Measurements from ENCODE around the gene HIRA. TPM values are rescaled to one million over a fixed set of nuclear protein-coding genes. Genes with fewer than 3 reads are reported as not detected.
"Not testable (repeated sequence)": the region's sequence is repeated elsewhere in the genome, so short reads cannot be mapped to it uniquely, and the experiment has no call there.

The HIRA gene
- total RNA-seq, 1 donor from 2014 or later = 7.3 TPM

DNA sequence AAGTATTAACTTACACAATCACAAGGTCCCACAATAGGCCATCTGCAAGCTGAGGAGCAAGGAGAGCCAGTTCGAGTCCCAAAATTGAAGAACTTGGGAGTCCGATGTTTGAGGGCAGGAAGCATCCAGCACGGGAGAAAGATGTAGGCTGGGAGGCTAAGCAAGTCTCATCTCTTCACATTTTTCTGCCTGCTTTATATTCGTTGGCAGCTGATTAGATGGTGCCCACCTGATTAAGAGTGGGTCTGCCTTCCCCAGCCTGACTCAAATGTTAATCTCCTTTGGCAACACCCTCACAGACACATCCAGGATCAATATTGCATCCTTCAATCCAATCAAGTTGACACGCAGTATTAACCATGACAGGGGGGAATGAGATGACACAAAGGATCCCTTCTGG, 101.3 kb downstream of the HIRA start:
- peaks cover 9 to 14% (median 9%) of the 10 kb centered on the region in 3 donors for H3K4me1 ChIP-seq (ENCODE audit: control insufficient read depth in 3 of 3, insufficient read depth in 3 of 3, low read length in 3 of 3)
- H3K27ac ChIP-seq (ENCODE audit: low read depth, low read length); H3K4me3 ChIP-seq (ENCODE audit: low read length in 3 of 3); H3K9ac ChIP-seq (ENCODE audit: low read depth in 1 of 3, low read length in 3 of 3); H3K9me3 ChIP-seq (ENCODE audit: control insufficient read depth in 3 of 3, low read length in 3 of 3); H3K27me3 ChIP-seq (ENCODE audit: control insufficient read depth in 3 of 3, insufficient read depth in 3 of 3, low read length in 3 of 3): not testable (repeated sequence)
- peaks cover 22 to 35% (median 28%) of the 10 kb centered on the region in 3 donors for H3K36me3 ChIP-seq (ENCODE audit: control insufficient read depth in 3 of 3, insufficient read depth in 3 of 3, low read length in 3 of 3)

DNA sequence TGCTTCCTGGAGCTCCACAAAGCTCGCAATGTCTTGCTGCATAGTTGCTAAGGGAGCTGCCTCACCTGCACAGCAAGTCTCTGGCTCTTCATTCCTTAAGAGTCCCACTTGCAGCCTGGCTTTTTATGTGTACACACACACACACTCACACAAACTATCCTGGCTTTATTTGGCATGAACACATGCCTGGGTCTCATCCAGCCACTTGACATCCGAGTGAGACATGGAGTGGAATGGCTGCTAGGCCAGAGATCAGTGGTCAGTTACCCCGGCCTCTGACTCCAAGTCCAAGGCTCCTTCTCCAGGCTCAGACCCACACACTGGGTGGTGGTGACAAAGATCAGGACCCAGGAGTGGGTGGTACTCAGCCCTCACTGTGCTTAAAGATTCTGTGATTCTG, 102.1 kb downstream of the HIRA start:
- no peaks in the 10 kb centered on the region for H3K27me3 ChIP-seq (ENCODE audit: control insufficient read depth in 3 of 3, insufficient read depth in 3 of 3, low read length in 3 of 3)
- no peak overlapping the region for H3K9ac ChIP-seq (ENCODE audit: low read depth in 1 of 3, low read length in 3 of 3)
- H3K4me1 ChIP-seq (ENCODE audit: control insufficient read depth in 3 of 3, insufficient read depth in 3 of 3, low read length in 3 of 3) = peaks cover 9 to 14% (median 9%) of the 10 kb centered on the region in 3 donors
- peaks cover 0 to 4% (median 3%) of the 10 kb centered on the region in 3 donors for H3K9me3 ChIP-seq (ENCODE audit: control insufficient read depth in 3 of 3, low read length in 3 of 3)
- no peak overlapping the region for H3K4me3 ChIP-seq (ENCODE audit: low read length in 3 of 3)
- no peak overlapping the region for H3K27ac ChIP-seq (ENCODE audit: low read depth, low read length)
- peaks cover 20 to 35% (median 25%) of the 10 kb centered on the region in 3 donors for H3K36me3 ChIP-seq (ENCODE audit: control insufficient read depth in 3 of 3, insufficient read depth in 3 of 3, low read length in 3 of 3)

DNA sequence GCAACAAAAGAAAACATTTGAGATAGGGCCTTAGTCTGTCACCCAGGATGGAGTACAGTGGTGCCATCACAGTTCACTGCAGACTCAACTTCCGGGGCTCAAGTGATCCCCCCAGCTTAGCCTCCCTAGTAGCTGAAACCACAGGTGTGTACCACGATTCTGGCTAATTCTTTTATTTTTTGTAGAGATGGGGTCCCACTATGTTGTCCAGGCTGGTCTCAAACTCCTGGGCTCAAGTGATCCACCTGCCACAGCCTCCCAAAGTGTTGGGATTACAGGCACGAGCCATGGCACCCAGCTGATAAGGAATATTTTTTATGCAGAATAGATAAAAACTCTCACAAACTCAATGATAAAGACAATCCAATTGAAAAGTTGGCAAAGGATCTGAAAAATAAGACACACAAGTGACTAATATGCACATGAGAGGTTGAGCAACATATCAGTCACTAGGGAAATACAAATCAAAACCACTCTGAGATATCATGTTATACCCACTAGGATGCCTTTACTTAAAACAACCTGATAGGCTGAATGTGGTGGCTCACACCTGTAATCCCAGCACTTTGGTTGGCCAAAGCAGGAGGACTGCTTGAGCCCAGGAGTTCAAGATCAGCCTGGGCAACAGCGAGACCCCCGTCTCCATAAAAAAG, 106.1 kb downstream of the HIRA start:
- Histone ChIP-seq H3K9me3 (ENCODE audit: control insufficient read depth in 3 of 3, low read length in 3 of 3) (peaks cover 0 to 1% (median 0%) of the 10 kb centered on the region in 3 donors), H3K27me3 (ENCODE audit: control insufficient read depth in 3 of 3, insufficient read depth in 3 of 3, low read length in 3 of 3) (no peaks in the 10 kb centered on the region), H3K9ac (ENCODE audit: low read depth in 1 of 3, low read length in 3 of 3) (no peak overlapping the region), H3K27ac (ENCODE audit: low read depth, low read length) (no peak overlapping the region), H3K4me3 (ENCODE audit: low read length in 3 of 3) (no peak overlapping the region), H3K4me1 (ENCODE audit: control insufficient read depth in 3 of 3, insufficient read depth in 3 of 3, low read length in 3 of 3) (peaks cover 5 to 6% (median 5%) of the 10 kb centered on the region in 3 donors), H3K36me3 (ENCODE audit: control insufficient read depth in 3 of 3, insufficient read depth in 3 of 3, low read length in 3 of 3) (peaks cover 7 to 12% (median 7%) of the 10 kb centered on the region in 3 donors)

DNA sequence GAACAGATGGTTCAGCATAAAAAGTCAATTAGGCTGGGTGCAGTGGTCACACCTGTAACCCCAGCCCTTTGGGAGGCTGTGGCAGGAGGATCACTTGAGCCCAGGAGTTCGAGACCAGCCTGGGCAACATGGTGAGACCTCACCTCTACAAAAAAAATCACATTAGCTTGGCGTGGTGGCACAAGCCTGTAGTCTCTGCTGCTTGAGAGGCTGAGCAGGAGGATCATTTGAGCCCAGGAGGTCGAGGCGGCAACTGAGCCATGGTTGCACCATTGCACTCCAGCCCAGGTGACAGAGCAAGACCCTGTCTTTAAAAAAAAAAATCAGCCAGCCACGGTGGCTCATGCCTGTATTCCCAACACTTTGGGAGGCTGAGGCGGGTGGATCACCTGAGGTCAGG, 108.1 kb downstream of the HIRA start:
- H3K4me1 ChIP-seq (ENCODE audit: control insufficient read depth in 3 of 3, insufficient read depth in 3 of 3, low read length in 3 of 3); H3K27me3 ChIP-seq (ENCODE audit: control insufficient read depth in 3 of 3, insufficient read depth in 3 of 3, low read length in 3 of 3); H3K9me3 ChIP-seq (ENCODE audit: control insufficient read depth in 3 of 3, low read length in 3 of 3); H3K36me3 ChIP-seq (ENCODE audit: control insufficient read depth in 3 of 3, insufficient read depth in 3 of 3, low read length in 3 of 3); H3K27ac ChIP-seq (ENCODE audit: low read depth, low read length); H3K9ac ChIP-seq (ENCODE audit: low read depth in 1 of 3, low read length in 3 of 3); H3K4me3 ChIP-seq (ENCODE audit: low read length in 3 of 3): not testable (repeated sequence)

DNA sequence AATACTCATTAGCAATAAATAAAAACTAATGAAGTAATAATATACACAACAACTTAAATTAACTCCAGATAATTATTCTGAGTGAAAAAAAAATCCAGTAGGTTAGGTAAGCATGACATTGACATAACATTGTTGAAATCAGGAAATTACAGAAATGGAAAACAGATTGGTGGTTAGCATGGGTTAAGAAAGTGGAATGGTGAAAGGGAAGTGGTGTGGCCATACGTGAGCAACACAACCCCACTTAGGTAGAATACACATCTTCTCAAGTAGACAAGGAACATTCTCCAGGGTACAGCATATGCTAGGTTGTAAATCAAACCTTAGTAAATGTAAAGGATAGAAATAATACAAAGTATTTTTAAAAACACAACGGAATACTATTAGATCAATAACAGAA, 109.8 kb downstream of the HIRA start:
- peaks cover 0 to 1% (median 0%) of the 10 kb centered on the region in 3 donors for H3K9me3 ChIP-seq (ENCODE audit: control insufficient read depth in 3 of 3, low read length in 3 of 3)
- H3K27me3 ChIP-seq (ENCODE audit: control insufficient read depth in 3 of 3, insufficient read depth in 3 of 3, low read length in 3 of 3) = no peaks in the 10 kb centered on the region
- no peak overlapping the region for H3K9ac ChIP-seq (ENCODE audit: low read depth in 1 of 3, low read length in 3 of 3)
- H3K27ac ChIP-seq (ENCODE audit: low read depth, low read length) = no peak overlapping the region
- H3K36me3 ChIP-seq (ENCODE audit: control insufficient read depth in 3 of 3, insufficient read depth in 3 of 3, low read length in 3 of 3) = no peaks in the 10 kb centered on the region
- no peaks in the 10 kb centered on the region for H3K4me1 ChIP-seq (ENCODE audit: control insufficient read depth in 3 of 3, insufficient read depth in 3 of 3, low read length in 3 of 3)
- no peak overlapping the region for H3K4me3 ChIP-seq (ENCODE audit: low read length in 3 of 3)

DNA sequence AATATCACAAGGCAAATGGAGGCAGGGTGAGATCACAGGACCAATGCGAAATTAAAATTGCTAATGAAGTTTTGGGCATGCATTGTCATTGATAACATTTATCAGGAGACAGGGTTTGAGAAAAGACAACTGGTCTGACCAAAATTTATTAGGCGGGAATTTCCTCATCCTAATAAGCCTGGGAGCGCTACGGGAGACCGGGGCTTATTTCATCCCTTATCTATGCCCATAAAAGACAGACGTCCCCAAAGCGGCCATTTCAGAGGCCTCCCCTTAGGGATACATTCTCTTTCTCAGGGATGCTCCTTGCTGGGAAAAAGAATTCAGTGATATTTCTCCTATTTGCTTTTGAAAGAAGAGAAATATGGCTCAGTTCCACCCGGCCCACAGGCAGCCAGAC, 111.4 kb downstream of the HIRA start:
- H3K36me3 ChIP-seq (ENCODE audit: control insufficient read depth in 3 of 3, insufficient read depth in 3 of 3, low read length in 3 of 3); H3K4me3 ChIP-seq (ENCODE audit: low read length in 3 of 3); H3K9ac ChIP-seq (ENCODE audit: low read depth in 1 of 3, low read length in 3 of 3); H3K4me1 ChIP-seq (ENCODE audit: control insufficient read depth in 3 of 3, insufficient read depth in 3 of 3, low read length in 3 of 3); H3K27me3 ChIP-seq (ENCODE audit: control insufficient read depth in 3 of 3, insufficient read depth in 3 of 3, low read length in 3 of 3); H3K27ac ChIP-seq (ENCODE audit: low read depth, low read length); H3K9me3 ChIP-seq (ENCODE audit: control insufficient read depth in 3 of 3, low read length in 3 of 3): not testable (repeated sequence)

DNA sequence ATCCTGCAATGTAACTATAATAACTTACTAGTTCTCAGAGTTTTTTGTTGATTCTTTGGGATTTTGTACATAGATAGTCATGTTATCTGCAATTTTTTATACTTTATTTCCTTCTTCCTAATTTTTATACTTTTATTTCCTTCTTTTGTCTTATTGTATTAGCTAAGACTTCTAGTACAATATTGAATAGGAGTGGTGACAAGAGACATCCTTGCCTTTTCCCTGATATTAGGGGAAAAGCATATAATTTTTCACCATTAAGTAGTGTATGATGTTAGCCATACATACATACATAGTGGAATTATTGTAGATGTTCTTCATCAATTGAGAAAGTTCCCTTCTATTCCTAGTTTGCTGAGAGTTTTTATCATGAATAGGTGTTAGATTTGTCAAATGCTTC, 112.3 kb downstream of the HIRA start:
- Histone ChIP-seq H3K9ac (ENCODE audit: low read depth in 1 of 3, low read length in 3 of 3) (no peak overlapping the region), H3K27ac (ENCODE audit: low read depth, low read length) (no peak overlapping the region), H3K27me3 (ENCODE audit: control insufficient read depth in 3 of 3, insufficient read depth in 3 of 3, low read length in 3 of 3) (no peaks in the 10 kb centered on the region), H3K4me1 (ENCODE audit: control insufficient read depth in 3 of 3, insufficient read depth in 3 of 3, low read length in 3 of 3) (no peaks in the 10 kb centered on the region), H3K4me3 (ENCODE audit: low read length in 3 of 3) (no peak overlapping the region), H3K36me3 (ENCODE audit: control insufficient read depth in 3 of 3, insufficient read depth in 3 of 3, low read length in 3 of 3) (no peaks in the 10 kb centered on the region), H3K9me3 (ENCODE audit: control insufficient read depth in 3 of 3, low read length in 3 of 3) (peaks cover 0 to 1% (median 0%) of the 10 kb centered on the region in 3 donors)

DNA sequence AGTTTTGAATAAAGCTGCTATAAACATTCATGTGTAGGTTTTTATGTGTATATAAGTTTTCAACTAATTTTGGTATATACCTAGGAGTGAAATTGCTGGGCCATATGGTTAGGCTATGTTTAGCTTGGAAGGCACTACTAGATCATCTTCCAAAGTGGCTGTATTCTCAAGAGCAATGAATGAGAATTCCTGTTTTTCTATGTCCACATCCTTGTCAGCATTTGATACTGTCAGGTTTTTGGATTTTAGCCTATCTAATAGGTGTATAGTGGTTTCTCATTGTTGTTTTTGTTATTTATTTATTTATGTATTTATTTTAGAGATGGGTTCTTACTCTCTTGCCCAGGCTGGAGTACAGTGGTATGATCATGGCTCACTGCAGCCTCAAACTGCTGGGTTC, 113.7 kb downstream of the HIRA start:
- Histone ChIP-seq H3K4me1 (ENCODE audit: control insufficient read depth in 3 of 3, insufficient read depth in 3 of 3, low read length in 3 of 3) (no peaks in the 10 kb centered on the region), H3K9ac (ENCODE audit: low read depth in 1 of 3, low read length in 3 of 3) (no peak overlapping the region), H3K9me3 (ENCODE audit: control insufficient read depth in 3 of 3, low read length in 3 of 3) (no peaks in the 10 kb centered on the region), H3K27me3 (ENCODE audit: control insufficient read depth in 3 of 3, insufficient read depth in 3 of 3, low read length in 3 of 3) (no peaks in the 10 kb centered on the region), H3K36me3 (ENCODE audit: control insufficient read depth in 3 of 3, insufficient read depth in 3 of 3, low read length in 3 of 3) (no peaks in the 10 kb centered on the region), H3K27ac (ENCODE audit: low read depth, low read length) (no peak overlapping the region), H3K4me3 (ENCODE audit: low read length in 3 of 3) (no peak overlapping the region)

DNA sequence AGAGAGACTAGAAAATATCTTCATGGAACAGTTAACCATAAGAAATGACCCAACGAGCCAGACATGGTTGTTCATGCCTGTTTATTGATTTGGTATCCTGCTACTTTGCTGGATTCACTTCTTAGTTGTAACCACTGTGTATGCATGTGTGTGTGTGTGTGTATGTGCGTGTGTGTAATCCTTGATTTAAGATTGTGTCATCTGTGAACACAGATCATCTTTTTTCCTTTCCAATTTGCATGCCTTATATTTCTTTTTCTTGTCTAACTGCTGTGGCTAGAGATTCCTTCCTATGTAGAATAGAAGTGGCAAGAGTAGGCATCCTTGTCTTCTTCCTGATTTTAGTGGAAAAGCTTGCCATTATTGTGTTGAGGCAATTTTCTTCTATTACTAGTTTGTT, 123.7 kb downstream of the HIRA start:
- Histone ChIP-seq H3K4me1 (ENCODE audit: control insufficient read depth in 3 of 3, insufficient read depth in 3 of 3, low read length in 3 of 3) (no peaks in the 10 kb centered on the region), H3K27ac (ENCODE audit: low read depth, low read length) (no peak overlapping the region), H3K4me3 (ENCODE audit: low read length in 3 of 3) (no peak overlapping the region), H3K27me3 (ENCODE audit: control insufficient read depth in 3 of 3, insufficient read depth in 3 of 3, low read length in 3 of 3) (no peaks in the 10 kb centered on the region), H3K9me3 (ENCODE audit: control insufficient read depth in 3 of 3, low read length in 3 of 3) (no peaks in the 10 kb centered on the region), H3K36me3 (ENCODE audit: control insufficient read depth in 3 of 3, insufficient read depth in 3 of 3, low read length in 3 of 3) (no peaks in the 10 kb centered on the region), H3K9ac (ENCODE audit: low read depth in 1 of 3, low read length in 3 of 3) (no peak overlapping the region)

DNA sequence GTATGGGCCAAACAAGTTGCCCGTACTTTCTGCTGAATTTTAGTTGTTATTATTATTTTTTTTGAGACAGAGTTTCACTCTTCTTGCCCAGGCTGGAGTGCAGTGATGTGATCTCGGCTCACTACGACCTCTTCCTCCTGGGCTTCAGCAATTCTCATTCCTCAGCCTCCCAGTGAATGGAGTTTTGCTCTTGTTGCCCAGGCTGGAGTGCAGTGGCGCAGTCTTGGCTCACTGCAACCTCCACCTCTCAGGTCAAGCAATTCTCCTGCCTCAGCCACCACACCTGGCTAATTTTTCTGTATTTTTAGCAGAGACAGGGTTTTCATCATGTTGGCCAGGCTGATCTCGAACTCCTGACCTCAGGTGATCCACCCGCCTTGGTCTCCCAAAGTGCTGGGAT, 125.0 kb downstream of the HIRA start:
- H3K9me3 ChIP-seq (ENCODE audit: control insufficient read depth in 3 of 3, low read length in 3 of 3); H3K27ac ChIP-seq (ENCODE audit: low read depth, low read length); H3K36me3 ChIP-seq (ENCODE audit: control insufficient read depth in 3 of 3, insufficient read depth in 3 of 3, low read length in 3 of 3); H3K4me1 ChIP-seq (ENCODE audit: control insufficient read depth in 3 of 3, insufficient read depth in 3 of 3, low read length in 3 of 3); H3K4me3 ChIP-seq (ENCODE audit: low read length in 3 of 3); H3K27me3 ChIP-seq (ENCODE audit: control insufficient read depth in 3 of 3, insufficient read depth in 3 of 3, low read length in 3 of 3); H3K9ac ChIP-seq (ENCODE audit: low read depth in 1 of 3, low read length in 3 of 3): not testable (repeated sequence)

Measured in skeletal muscle tissue (tissue), 4 donors.